Stimulated activated naive CD8-positive, alpha-beta T cell treated with anti-CD3 and anti-CD28 coated beads, Interleukin-15, Interleukin-2, amounts not matched to agents 100 U/mL and 50 U/mL, for 24 hours (primary cell): ENCODE data around the gene ZNF627.
"Not testable (repeated sequence)": the region's sequence is repeated elsewhere in the genome, so short reads cannot be mapped to it uniquely, and the experiment has no call there.

Source experiments
- ATAC-seq: fragments of 150-1000 bp; cut with Tn5 transposase; one replicate; pipeline ENCODE4 v1.10.0; 2021
- DNase-seq: peaks from one replicate; pipeline ENCODE4 v3.0.0; 2021

The ZNF627 gene

DNA sequence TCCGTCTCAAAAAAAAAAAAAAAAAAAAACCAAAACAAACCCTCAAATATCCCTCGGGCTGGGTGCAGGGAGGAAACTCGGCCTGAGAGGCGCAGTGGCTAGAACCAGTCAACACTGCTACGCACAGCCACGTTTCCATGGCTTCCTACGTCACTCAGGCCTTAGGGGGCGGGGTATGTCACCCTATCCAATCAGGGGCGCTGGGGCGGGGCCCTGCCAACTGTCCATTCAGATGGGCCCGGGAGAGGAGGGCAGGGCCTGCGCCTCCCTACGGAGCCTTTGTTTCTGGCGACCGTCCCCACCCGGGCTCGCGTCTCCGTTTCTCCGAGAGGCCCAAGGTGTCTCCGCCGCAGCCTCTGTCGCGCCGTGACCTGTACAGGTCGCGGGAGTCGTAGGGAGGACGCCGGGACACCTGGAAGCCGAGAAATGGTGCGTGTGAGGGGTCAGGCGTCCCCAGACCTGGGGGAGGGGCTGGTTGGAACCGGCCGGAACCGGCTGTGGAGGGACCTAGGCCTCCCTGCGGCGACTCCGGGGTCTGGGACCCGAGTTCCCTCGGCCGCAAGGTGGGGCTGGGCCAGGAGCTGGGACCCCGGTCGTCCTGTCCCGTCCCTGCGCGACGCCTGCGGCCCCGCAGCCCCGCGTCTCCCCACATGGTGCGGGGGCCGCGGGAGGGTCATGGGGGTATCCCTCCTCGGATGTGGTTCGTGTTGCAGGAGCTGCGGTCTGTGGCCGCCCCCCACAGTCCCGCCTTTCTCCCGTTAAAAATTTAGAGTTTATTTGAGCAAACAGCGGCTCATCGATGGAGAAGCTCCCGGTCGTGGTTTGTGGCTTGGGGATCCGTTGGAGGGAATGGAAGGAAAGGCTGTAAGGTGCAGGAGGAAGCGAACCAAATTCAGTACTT, at the start of gene ZNF627:
Gene ZNF627, plus strand, starts transcription at position 282 of the 901 bp plus-strand sequence. Its CDS starts 145 bp downstream, at position 427.
- ATAC-seq (peak; percentile 100), DNase-seq (peak; percentile 99)

GRCh38 chr19:11547929-11548700, 49.2 kb upstream of the ZNF627 start:
- DNase-seq (no peak), ATAC-seq (no peak)

- DNase-seq (no peak), ATAC-seq (no peak)
These were observed 47.8 kb upstream of the ZNF627 start for GRCh38 chr19:11549386-11549953.

GRCh38 chr19:11550265-11550664, 47.0 kb upstream of the ZNF627 start:
- ATAC-seq (no peak), DNase-seq (no peak)

GRCh38 chr19:11551603-11552235, 45.6 kb upstream of the ZNF627 start:
- no peak for ATAC-seq
- DNase-seq = no peak

- DNase-seq (no peak), ATAC-seq (no peak)
These were observed 44.5 kb upstream of the ZNF627 start for GRCh38 chr19:11552666-11553372.

GRCh38 chr19:11554160-11554559, 43.1 kb upstream of the ZNF627 start:
- ATAC-seq (no peak), DNase-seq (no peak)

DNA sequence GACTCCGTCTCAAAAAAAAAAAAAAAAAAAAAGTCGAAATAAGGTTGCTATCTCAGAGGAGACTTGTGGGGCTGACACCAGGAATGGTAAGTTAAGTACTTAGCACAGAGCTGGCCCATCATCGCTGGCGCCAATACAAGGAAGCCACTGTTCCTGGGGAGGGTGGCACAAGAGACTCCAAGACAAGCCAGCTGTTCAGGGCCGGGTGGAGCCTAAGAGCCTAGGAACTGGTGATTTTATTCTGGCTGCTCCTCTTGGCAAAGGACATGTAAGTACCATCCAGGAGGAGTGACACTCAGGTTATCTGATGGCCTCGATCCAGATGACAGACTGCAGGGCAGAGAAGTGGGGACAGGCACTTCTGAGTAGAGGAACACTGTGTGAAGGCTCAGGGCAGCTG, 42.0 kb upstream of the ZNF627 start:
- ATAC-seq = no peak
- no peak for DNase-seq

DNA sequence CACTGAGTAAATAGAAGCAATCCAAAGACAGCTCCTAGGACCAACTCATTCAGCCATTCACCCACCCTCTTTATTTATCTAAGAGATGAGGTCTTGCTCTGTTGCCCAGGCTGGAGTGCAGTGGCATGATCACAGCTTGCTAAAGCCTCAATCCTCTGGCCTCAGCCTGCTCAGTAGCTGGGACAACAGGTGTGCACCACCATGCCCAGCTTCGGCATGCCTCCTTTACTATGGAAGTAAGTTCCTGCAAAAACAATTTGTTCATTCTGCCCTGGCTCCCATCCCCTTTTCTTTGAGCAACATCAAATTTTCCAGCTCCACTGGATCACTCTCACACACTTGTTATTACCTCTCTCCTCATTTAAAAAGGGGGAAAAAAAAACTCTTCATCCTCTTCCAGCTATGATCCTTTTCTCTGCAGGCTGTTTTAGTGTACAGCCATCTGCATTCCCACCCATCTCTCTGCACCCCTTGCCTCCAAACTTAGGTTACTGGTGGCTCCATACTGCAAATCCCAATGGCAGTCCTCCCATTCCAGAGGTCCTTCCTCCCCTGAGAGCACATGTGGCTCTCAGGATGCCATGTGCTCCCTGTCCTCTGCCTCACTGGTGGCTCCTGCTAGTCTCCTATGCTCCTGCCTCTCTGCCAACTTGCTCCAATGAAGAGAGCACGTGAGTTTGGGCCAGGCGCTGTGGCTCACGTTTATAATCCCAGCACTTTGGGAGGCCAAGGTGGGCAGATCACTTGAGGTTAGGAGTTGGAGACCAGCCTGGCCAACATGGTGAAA, 40.5 kb upstream of the ZNF627 start:
- no peak for ATAC-seq
- no peak for DNase-seq

DNA sequence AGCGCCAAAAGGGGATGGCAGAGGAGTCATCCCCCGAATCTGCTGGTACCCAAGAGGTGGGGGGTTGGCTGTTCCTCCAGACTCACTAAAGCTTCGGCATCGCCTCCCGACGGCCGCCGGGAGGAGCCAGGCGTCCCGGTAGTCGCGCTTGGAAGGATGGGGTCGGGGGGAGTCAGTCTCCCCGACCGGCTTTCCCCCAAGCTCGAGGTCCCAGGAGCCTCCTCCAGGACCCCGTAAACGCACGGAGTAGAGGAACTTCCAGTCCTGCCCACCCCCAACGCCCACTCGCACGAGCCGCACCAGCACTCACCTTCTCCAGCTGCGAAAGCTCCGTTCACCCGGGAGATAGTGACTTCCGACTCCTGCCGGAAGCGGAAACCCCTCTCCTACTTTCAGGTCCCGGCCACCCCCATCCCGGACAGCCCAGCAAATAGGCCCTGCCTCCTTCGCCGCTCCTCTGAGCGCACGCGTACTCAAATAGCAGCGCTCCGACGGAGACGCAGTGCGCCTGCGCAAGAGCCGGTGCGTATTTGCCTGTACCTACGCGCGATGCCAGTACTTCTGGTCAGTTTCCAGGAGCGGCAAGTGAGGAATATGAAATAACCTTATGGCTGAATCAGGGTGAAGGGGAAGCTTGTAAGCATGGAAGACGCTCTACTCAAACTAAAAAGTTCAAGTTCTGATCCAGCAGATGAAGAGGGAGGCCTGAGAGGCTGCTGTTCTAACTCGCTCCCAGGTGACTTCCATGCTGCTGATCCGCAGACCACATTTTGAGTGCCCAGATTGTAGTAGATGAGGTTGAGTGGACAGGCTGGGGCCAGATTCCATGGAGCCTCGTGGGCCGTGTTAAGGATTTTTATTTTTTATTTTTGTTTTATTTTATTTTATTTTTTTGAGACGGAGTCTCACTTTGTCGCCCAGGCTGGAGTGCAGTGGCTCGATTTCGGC, 38.1 kb upstream of the ZNF627 start, which contains the start of gene ELOF1:
Gene ELOF1, minus strand, starts transcription at position 350 of the 948 bp plus-strand sequence. CDS start 4,883 bp downstream, outside the sequence.
- ATAC-seq = peak; percentile 97

DNA sequence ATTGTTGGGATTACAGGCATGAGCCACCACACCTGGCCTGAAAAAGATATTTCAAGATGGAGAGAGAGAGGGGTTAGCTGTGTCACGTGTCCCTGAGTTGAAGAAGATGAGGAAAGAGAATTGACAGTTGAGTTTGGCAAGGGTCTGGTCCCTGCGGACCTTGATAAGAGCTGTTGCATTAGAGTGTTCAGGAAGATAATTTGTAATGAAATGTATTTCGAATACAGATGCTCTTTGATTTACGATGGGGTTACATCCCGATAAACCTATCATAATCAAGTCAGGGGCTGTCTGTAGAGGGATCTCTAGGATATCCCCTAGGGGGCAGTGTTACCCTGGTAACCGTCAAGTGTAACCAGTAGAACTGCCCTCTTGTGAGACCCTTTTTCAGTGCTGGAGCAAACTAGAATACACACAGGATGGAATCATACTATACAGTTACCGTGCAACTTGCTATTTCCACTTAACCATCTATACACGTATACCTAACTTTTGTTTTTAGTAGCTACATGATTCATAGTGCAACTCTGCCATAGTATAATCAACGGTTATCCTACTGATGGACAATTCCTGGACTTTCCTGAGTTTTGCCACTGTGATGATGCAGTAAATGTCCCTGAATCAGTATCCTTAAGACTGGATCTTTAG, 36.8 kb upstream of the ZNF627 start:
- ATAC-seq (peak; percentile 65), DNase-seq (peak; percentile 70)

More for the DNA sequence above, 38.1 kb upstream of the ZNF627 start, which contains the start of gene ELOF1:
- DNase-seq = peak; percentile 97

- ATAC-seq = no peak
- no peak for DNase-seq
These were observed 33.8 kb upstream of the ZNF627 start for GRCh38 chr19:11563532-11563931.

DNA sequence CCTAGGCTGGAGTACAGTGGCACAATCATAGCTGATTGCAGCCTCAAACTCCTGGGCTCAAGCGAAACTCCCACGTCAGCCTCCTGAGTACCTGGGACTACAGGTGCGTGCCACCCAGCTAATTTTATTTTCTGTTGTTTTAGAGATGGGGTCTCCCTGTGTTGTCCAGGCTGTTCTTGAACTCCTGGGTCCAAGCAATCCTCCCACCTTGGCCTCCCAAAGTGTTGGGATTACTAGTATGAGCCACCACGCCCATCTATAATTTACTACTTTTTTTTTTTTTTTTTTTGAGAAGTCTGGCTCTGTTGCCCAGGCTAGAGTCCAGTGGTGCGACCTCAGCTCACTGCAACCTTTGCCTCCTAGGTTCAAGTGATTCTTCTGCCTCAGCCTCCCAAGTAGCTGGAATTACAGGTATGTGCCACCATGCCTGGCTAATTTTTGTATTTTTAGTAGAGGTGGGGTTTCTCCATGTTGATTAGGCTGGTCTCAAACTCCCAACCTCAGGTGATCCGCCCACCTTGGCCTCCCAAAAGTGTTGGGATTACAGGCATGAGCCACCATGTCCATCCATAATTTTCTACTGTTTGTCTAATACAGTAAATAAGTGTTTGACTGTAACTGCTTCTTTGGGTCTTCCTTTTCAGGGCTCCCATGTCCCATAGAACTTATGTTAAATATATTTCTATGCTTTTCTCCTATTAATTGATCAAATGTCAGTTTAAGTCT, 33.0 kb upstream of the ZNF627 start:
- ATAC-seq, DNase-seq: not testable (repeated sequence)

GRCh38 chr19:11565649-11565980, 31.7 kb upstream of the ZNF627 start:
- DNase-seq, ATAC-seq: not testable (repeated sequence)

DNA sequence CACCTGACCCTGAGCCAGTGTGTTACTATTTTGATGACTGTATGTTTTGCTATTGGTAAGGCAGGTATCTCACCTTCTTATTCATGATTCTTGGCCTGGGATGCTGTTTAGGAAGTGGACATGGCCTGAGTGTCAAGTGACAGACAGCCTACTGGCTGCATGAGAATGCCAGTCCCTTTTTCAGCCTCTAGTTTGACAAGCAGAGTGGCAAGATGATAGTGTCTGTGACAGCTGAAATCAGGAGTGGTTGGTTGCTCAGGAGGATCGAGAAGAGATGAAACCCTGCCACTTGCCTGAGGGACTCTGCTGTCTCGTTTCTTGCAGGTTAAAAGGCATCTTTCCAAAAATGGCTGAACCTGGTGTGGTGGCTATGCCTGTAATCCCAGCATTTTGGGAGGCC, 31.1 kb upstream of the ZNF627 start:
- DNase-seq (no peak), ATAC-seq (no peak)

DNA sequence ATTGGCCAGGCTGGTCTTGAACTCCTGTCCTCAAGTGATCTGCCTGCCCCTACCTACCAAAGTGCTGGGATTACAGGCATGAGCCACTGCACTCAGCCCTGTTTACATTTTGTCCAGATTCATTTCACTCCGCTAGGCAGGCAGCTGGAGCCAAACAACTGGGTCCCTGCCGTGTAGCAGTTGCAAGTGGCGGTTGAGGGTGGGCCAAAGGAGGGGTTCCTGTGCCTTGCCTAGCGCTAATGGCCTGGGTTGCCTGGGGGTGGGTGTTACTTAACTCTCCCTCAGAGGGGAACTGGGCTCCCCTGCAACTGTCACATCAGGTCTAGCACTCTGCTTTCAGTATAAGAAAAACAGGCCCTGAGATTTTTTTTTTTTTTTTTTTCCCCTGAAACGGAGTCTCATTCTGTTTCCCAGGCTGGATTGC, 27.2 kb upstream of the ZNF627 start:
- no peak for ATAC-seq
- DNase-seq = no peak

GRCh38 chr19:11573354-11573753, 23.9 kb upstream of the ZNF627 start:
- ATAC-seq, DNase-seq: not testable (repeated sequence)

DNA sequence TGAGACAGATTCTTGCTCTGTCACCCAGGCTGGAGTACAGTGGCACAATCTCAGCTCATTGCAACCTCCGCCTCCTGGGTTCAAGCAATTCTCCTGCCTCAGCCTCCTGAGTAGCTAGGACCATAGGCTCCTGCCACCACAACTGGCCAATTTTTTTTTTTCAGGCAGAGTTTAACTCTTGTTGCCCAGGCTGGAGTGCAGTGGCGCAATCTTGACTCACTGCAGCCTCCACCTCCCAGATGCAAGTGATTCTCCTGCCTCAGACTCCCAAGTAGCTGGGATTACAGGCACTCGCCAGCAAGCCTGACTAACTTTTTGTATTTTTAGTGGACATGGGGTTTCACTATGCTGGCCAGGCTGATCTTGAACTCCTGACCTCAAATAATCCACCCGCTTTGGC, 23.5 kb upstream of the ZNF627 start:
- ATAC-seq, DNase-seq: not testable (repeated sequence)
